MM.1S (cell line): ENCODE results near the gene DUOXA1.

Experiments used
- EZH2 ChIP-seq: fragments of 300-600 bp; sonication (generic); optimal IDR thresholded peaks from 2 replicates; pipeline ENCODE3; 2017; ENCODE audit warnings: low read depth, mild to moderate bottlenecking, antibody characterized with exemption, low read length, mixed read lengths
- EZH2phosphoT487 ChIP-seq: fragments of 300-600 bp; sonication (generic); IDR thresholded peaks from 2 replicates; pipeline ENCODE4 v1.6.1; 2018; ENCODE audit warnings: antibody characterized with exemption, low read length
- TF ChIP-seq, protein P1 (sequence below): fragments of 300-600 bp; sonication (generic); IDR thresholded peaks from 2 replicates; pipeline ENCODE4 v1.5.1; 2016; ENCODE audit warnings: antibody characterized with exemption, low read length, mixed read lengths

DNA sequence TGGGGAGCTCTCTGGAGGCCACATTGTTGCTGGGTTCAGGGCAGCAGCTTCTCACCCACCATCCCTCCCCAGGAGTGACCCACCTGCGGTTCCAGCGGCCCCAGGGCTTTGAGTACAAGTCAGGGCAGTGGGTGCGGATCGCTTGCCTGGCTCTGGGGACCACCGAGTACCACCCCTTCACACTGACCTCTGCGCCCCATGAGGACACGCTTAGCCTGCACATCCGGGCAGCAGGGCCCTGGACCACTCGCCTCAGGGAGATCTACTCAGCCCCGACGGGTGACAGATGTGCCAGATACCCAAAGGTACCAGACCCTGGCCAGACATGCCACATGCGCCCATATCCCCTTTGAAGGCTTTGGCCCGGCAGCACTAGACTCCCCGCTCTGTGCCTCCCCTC, 32.0 kb upstream of the DUOXA1 start:
- TF ChIP-seq, protein P1, sequence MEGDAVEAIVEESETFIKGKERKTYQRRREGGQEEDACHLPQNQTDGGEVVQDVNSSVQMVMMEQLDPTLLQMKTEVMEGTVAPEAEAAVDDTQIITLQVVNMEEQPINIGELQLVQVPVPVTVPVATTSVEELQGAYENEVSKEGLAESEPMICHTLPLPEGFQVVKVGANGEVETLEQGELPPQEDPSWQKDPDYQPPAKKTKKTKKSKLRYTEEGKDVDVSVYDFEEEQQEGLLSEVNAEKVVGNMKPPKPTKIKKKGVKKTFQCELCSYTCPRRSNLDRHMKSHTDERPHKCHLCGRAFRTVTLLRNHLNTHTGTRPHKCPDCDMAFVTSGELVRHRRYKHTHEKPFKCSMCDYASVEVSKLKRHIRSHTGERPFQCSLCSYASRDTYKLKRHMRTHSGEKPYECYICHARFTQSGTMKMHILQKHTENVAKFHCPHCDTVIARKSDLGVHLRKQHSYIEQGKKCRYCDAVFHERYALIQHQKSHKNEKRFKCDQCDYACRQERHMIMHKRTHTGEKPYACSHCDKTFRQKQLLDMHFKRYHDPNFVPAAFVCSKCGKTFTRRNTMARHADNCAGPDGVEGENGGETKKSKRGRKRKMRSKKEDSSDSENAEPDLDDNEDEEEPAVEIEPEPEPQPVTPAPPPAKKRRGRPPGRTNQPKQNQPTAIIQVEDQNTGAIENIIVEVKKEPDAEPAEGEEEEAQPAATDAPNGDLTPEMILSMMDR, result no peak
- TF ChIP-seq EZH2 (no peak), EZH2phosphoT487 (no peak)
